Heart right ventricle (tissue), 16 donors: ENCODE data around the gene MOK. TPM values are rescaled to one million over a fixed set of nuclear protein-coding genes. Genes with fewer than 3 reads are reported as not detected.

ENCODE experiments used
- ATAC-seq, 8 donors: fragments of 200-7000 bp; cut with Tn5 transposase; one replicate each; pipeline ENCODE4 v1.9.1; 2020; ENCODE audit warnings: mild to moderate bottlenecking in 8 of 8, moderate library complexity in 8 of 8, moderate number of reproducible peaks in 1 of 8
- DNase-seq, 2 donors: peaks; one replicate each; pipeline ENCODE4 v3.0.0-alpha.2; 2020
- H3K27ac ChIP-seq, 10 donors: fragments of 200-600 bp; sonication (generic) in 2 of 10; one replicate each; pipeline versions ENCODE4 v1.5.0 to v1.8.0; 2020 to 2022; ENCODE audit warnings: mild to moderate bottlenecking in 3 of 10
- H3K27me3 ChIP-seq, 7 donors: fragments of 200-600 bp; one replicate each; pipeline ENCODE4 v1.8.0; 2021 to 2022; ENCODE audit warnings: mild to moderate bottlenecking in 2 of 7
- H3K36me3 ChIP-seq, 9 donors: fragments of 200-600 bp; sonication (generic) in 1 of 9; one replicate each; pipeline versions ENCODE4 v1.5.0 to v1.8.0; 2020 to 2022; ENCODE audit warnings: mild to moderate bottlenecking in 2 of 9
- H3K4me1 ChIP-seq, 9 donors: fragments of 200-600 bp; sonication (generic) in 1 of 9; one replicate each; pipeline versions ENCODE4 v1.5.0 to v1.8.0; 2020 to 2022; ENCODE audit warnings: mild to moderate bottlenecking in 4 of 9
- H3K4me3 ChIP-seq, 10 donors: fragments of 200-600 bp; sonication (generic) in 2 of 10; one replicate each; pipeline versions ENCODE4 v1.5.0 to v1.8.0; 2020 to 2022; ENCODE audit warnings: mild to moderate bottlenecking in 7 of 10, moderate library complexity in 2 of 10
- H3K9me3 ChIP-seq, 11 donors: fragments of 200-600 bp in 10 of 11; sonication (generic) in 2 of 11; one replicate each; pipeline versions ENCODE4 v1.5.0 to v1.8.0; 2013 to 2022; ENCODE audit warnings: mild to moderate bottlenecking in 2 of 11, control low read depth in 1 of 11, moderate library complexity in 1 of 11
- CTCF ChIP-seq, 9 donors: fragments of 200-600 bp; sonication (generic) in 2 of 9; IDR thresholded peaks; one replicate each; pipeline versions ENCODE4 v1.5.0 to v1.8.0; 2021 to 2022; ENCODE audit warnings: antibody characterized with exemption in 9 of 9, mild to moderate bottlenecking in 5 of 9, moderate library complexity in 1 of 9
- WGBS, 2 donors: extraction: QIAGEN DNeasy Blood & Tissue Kit; methylation state at CpG; one replicate each; pipeline ENCODE4 v1.1.7; 2013; ENCODE audit warnings: inconsistent platforms in 1 of 2; 5-methylcytosine and 5-hydroxymethylcytosine counted together
- intact Hi-C, 10 donors: fragments of 100-400 bp; cut with DNase I; formaldehyde crosslinking; loops; one replicate each; pipeline versions ENCODE4 v1.11.1 to v1.14.2; 2022
- polyA plus RNA-seq, 2 donors: library from polyadenylated mRNA; stranded (reverse); fragments of 200-250 nt; gene quantifications; one replicate each; pipeline ENCODE4 v1.2.3, GENCODE V29; 2013
- total RNA-seq, 10 donors: library from RNA; stranded (reverse); fragmentation: NEBNext Ultra II Directional in 3 of 10; extraction: Animal tissue kit (Norgen Biotek cat#: 25700) in 3 of 10; gene quantifications; one replicate each; pipeline versions ENCODE4 v1.2.1 to v1.2.4, GENCODE V29; 2021 to 2023
- donor health status: Arrhythmogenic right ventricular cardiomyopathy.
- donor health status: ischemic (EF 13 %, LVEDD 7.1; RV severe dilation, severe dysfunction).
- donor health status: healthy with polysubstance abuse.
- donor health status: DM: no; HTN: yes; CAD: no.
- donor health status: DM: no; HTN: no; CAD: no.
- donor health status: ischemic (EF 25% LVEDD 6.9; RV normal size, moderate dysfunction).
- donor health status: ischemic (EF 25% LVEDD 5.7; RV mildly dilated, moderate dysfunction).
- donor health status: healthy.
- donor health status: DM: yes; HTN: yes; CAD: no.
- donor health status: Ischemic cardiomyopathy.
- donor health status: ischemic (EF 35%, LVEDD 5.7; RV mildly dilated, moderate dysfunction).
- donor health status: nonischemic (EF 11% LVEDD 7.7; RV severe dilation, severe dysfunction).
- donor health status: DM: yes; HTN: yes; CAD: no.
- donor health status: PGD.
- donor health status: ischemic (EF 29% LVEDD 5.4; RV normal size, mild dysfunction).
- donor health status: nonischemic (EF 23%, LVEDD 6.1; RV moderate dilation, normal function).

MOK gene
- total and polyA plus RNA-seq, 12 donors = 6.6 to 19.8 (median 10.0) TPM

GRCh38 chr14:102227184-102227964, 77.6 kb downstream of the MOK start:
- Histone ChIP-seq H3K9me3 (no peaks in the 10 kb centered on the region), H3K27ac (no peak overlapping the region), H3K4me1 (peaks cover 0 to 14% (median 0%) of the 10 kb centered on the region in 9 donors), H3K4me3 (peak overlapping the region in 4 of 10 donors; percentile 10 to 27 (median 19)), H3K36me3 (peaks cover 0 to 62% (median 5%) of the 10 kb centered on the region in 9 donors), H3K27me3 (no peaks in the 10 kb centered on the region)
- no peak for DNase-seq
- TF ChIP-seq CTCF (IDR thresholded peaks at IDR 0.05) = no peak
- 74 to 75% methylated on average over 28 of the region's 28 CpGs for WGBS, 2 donors
- peak in 5 of 8 donors; percentile 8 to 41 (median 19) for ATAC-seq
- intact Hi-C loops = no loop called here

GRCh38 chr14:102226356-102227125, 78.4 kb downstream of the MOK start:
- Histone ChIP-seq H3K4me3 (peak overlapping the region in 1 of 10 donors; percentile 20), H3K4me1 (peaks cover 0 to 14% (median 0%) of the 10 kb centered on the region in 9 donors), H3K36me3 (peaks cover 0 to 62% (median 0%) of the 10 kb centered on the region in 9 donors), H3K27ac (no peak overlapping the region), H3K27me3 (no peaks in the 10 kb centered on the region), H3K9me3 (no peaks in the 10 kb centered on the region)
- no peak for TF ChIP-seq CTCF (IDR thresholded peaks at IDR 0.05)
- ATAC-seq (no peak), DNase-seq (no peak)
- intact Hi-C loops = no loop called here
- WGBS, 2 donors = 82 to 89% methylated on average over 27 of the region's 27 CpGs

GRCh38 chr14:102225936-102226335, 79.0 kb downstream of the MOK start:
- no peak for ATAC-seq
- no peak for DNase-seq

More at GRCh38 chr14:102225936-102226335, 79.0 kb downstream of the MOK start:
- TF ChIP-seq CTCF (IDR thresholded peaks at IDR 0.05) = no peak
- intact Hi-C loops = no loop called here
- 89 to 92% methylated on average over 15 of the region's 15 CpGs for WGBS, 2 donors
- Histone ChIP-seq H3K4me1 (peaks cover 0 to 19% (median 0%) of the 10 kb centered on the region in 9 donors), H3K9me3 (no peaks in the 10 kb centered on the region), H3K4me3 (no peak overlapping the region), H3K36me3 (peaks cover 0 to 60% (median 0%) of the 10 kb centered on the region in 9 donors), H3K27me3 (no peaks in the 10 kb centered on the region), H3K27ac (no peak overlapping the region)
